Fibroblast of lung (primary cell): ENCODE measurements around the gene SUFU. TPM values are rescaled to one million over a fixed set of nuclear protein-coding genes. Genes with fewer than 3 reads are reported as not detected.

Source experiments
- DNase-seq, 2 donors: peaks; one replicate each; pipeline versions ENCODE4 v3.0.0 to v3.0.0-alpha.2; 2010; ENCODE audit warnings: low read depth in 2 of 2
- H2AFZ ChIP-seq: 2 replicates; pipeline ENCODE4 v1.5.1; 2012; ENCODE audit warnings: low read length, control low read depth, inconsistent platforms
- H3K27ac ChIP-seq: 2 replicates; pipeline ENCODE4 v1.5.1; 2011; ENCODE audit warnings: low read length, control low read depth; ENCODE audit not compliant: insufficient read depth
- H3K27me3 ChIP-seq: 2 replicates; pipeline ENCODE4 v1.5.1; 2011; ENCODE audit warnings: mild to moderate bottlenecking, low read length; ENCODE audit not compliant: control insufficient read depth, insufficient read depth
- H3K36me3 ChIP-seq: 2 replicates; pipeline ENCODE4 v1.5.1; 2011; ENCODE audit warnings: low read length; ENCODE audit not compliant: control insufficient read depth, insufficient read depth
- H3K4me1 ChIP-seq: 2 replicates; pipeline ENCODE4 v1.5.1; 2011; ENCODE audit warnings: low read length; ENCODE audit not compliant: control insufficient read depth, insufficient read depth; ENCODE audit errors: extremely low read depth
- H3K4me2 ChIP-seq: 2 replicates; pipeline ENCODE4 v1.5.1; 2011; ENCODE audit warnings: low read length, control low read depth; ENCODE audit not compliant: insufficient read depth; ENCODE audit errors: extremely low read depth
- H3K4me3 ChIP-seq, 4 experiments: fragments of 200-600 bp in 1 of 4; sonication (generic) in 1 of 4; replicated peaks in 1 of 4; 2 replicates each; pipeline ENCODE4 v1.5.1; 2011 to 2016; ENCODE audit warnings: low read length in 4 of 4, low read depth in 3 of 4, mild to moderate bottlenecking in 3 of 4, control low read depth in 2 of 4, inconsistent platforms in 1 of 4, mixed read lengths in 1 of 4; ENCODE audit not compliant: insufficient read depth in 1 of 4; ENCODE audit errors: control extremely low read depth in 1 of 4
- H3K79me2 ChIP-seq: 2 replicates; pipeline ENCODE4 v1.5.1; 2012; ENCODE audit warnings: mild to moderate bottlenecking, low read length, inconsistent platforms; ENCODE audit not compliant: control insufficient read depth, insufficient read depth
- H3K9ac ChIP-seq: 2 replicates; pipeline ENCODE4 v1.5.1; 2011; ENCODE audit warnings: mild to moderate bottlenecking, low read length, control low read depth; ENCODE audit not compliant: insufficient read depth
- H3K9me3 ChIP-seq: 2 replicates; pipeline ENCODE4 v1.5.1; 2012; ENCODE audit warnings: low read depth, low read length; ENCODE audit not compliant: control insufficient read depth, insufficient read depth
- H4K20me1 ChIP-seq: 2 replicates; pipeline ENCODE4 v1.5.1; 2011; ENCODE audit warnings: low read length; ENCODE audit not compliant: control insufficient read depth, insufficient read depth; ENCODE audit errors: extremely low read depth
- CTCF ChIP-seq, 2 donors: IDR thresholded peaks in 1 of 2; conservative IDR thresholded peaks in 1 of 2; 1 replicate in 1 of 2; 2 replicates in 1 of 2; pipeline ENCODE4 v1.5.1; 2011 to 2012; ENCODE audit warnings: low read length in 2 of 2, control low read depth in 1 of 2, inconsistent platforms in 1 of 2, low read depth in 1 of 2, mild to moderate bottlenecking in 1 of 2
- EZH2 ChIP-seq: IDR thresholded peaks from 2 replicates; pipeline ENCODE4 v1.5.1; 2012; ENCODE audit warnings: low read length, control low read depth, mild to moderate bottlenecking; ENCODE audit errors: missing control alignments
- polyA plus RNA-seq, 2 donors: library from polyadenylated mRNA; depleted of rRNA in 1 of 2; stranded (reverse) in 1 of 2; unstranded in 1 of 2; fragments of >200 nt; gene quantifications; 2 replicates each; pipeline ENCODE4 v1.2.1, GENCODE V29; 2011 to 2012; ENCODE audit warnings: missing spikeins in 1 of 2
- total RNA-seq: library from RNA; depleted of rRNA; stranded (reverse); fragments of >200 nt; gene quantifications from 2 replicates; pipeline ENCODE4 v1.2.1, GENCODE V29; 2014

SUFU gene
- total and polyA plus RNA-seq, 2 donors (not counting 1 experiment from before 2014, with no cell fraction given) = 4.3 to 5.6 TPM

DNA sequence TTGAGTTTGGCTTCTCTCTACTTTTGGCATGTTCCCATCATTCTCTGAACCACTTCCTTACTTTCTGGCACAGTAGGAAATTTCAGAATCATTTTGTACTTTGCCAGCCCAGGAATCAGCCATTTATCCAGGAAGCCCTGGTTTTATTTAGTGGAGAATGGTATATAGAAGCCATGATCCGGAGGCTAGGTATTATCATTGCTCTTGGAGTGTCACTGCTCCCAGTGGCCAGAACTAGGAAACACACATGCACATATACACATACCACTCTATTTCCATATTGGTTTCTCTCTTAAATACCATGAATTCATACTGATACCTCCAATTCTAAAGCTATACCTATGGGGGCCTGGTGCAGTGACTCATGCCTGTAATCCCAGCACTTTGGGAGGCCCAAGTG is 36.3 kb downstream of the SUFU start:
- Histone ChIP-seq H3K4me2 (no peak overlapping the region), H3K9me3 (no peaks in the 10 kb centered on the region), H3K4me1 (no peaks in the 10 kb centered on the region), H3K4me3 (no peak overlapping the region), H3K36me3 (no peaks in the 10 kb centered on the region), H2AFZ (no peak overlapping the region), H3K9ac (no peak overlapping the region), H4K20me1 (no peaks in the 10 kb centered on the region), H3K27me3 (no peaks in the 10 kb centered on the region), H3K79me2 (no peaks in the 10 kb centered on the region), H3K27ac (no peak overlapping the region)
- TF ChIP-seq CTCF (conservative IDR thresholded peaks at IDR 0.05 in 1 of 2, IDR thresholded peaks at IDR 0.05 in 1 of 2; ENCODE audit: low read depth in 1 of 2, low read length in 2 of 2) (peak in 1 of 2 donors; percentile 35), EZH2 (no peak)
- peak in 1 of 2 donors; percentile 17 for DNase-seq

DNA sequence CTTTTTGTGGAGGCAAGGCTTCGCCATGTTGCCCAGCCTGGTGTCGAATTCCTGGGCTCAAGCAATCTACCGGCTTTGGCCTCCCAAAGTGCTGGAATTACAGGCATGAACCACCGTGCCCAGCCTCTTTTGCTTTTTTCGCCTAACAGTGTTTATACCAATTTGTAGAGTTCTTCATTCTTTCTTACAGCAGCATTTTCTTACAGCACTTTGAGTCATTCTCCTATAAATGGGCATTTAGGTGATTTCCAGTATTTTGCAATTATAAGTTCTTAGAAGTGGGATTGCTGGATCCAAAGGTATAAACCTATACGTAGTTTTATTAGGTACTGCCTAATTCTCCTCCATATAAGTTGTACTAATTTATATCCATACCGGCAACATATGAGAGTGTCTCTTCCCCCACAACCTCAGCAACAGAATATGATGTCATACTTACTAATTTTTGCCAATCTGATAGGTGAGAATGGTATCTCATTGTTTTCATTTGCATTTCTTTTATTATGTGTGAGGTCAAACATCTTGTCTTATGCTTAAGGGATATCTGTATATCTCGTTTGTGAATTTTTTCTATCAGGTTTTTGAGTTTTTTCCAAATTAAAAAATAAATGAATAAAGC is 39.1 kb downstream of the SUFU start:
- Histone ChIP-seq H3K4me3 (no peak overlapping the region), H3K4me2 (no peak overlapping the region), H3K36me3 (no peaks in the 10 kb centered on the region), H3K27ac (no peak overlapping the region), H2AFZ (no peak overlapping the region), H3K9me3 (no peaks in the 10 kb centered on the region), H3K4me1 (peaks cover 7% of the 10 kb centered on the region), H3K79me2 (no peaks in the 10 kb centered on the region), H3K9ac (no peak overlapping the region), H3K27me3 (no peaks in the 10 kb centered on the region), H4K20me1 (no peaks in the 10 kb centered on the region)
- TF ChIP-seq EZH2 (no peak), CTCF (conservative IDR thresholded peaks at IDR 0.05 in 1 of 2, IDR thresholded peaks at IDR 0.05 in 1 of 2; ENCODE audit: low read depth in 1 of 2, low read length in 2 of 2) (no peak)
- DNase-seq = peak; percentile 6 to 68

DNA sequence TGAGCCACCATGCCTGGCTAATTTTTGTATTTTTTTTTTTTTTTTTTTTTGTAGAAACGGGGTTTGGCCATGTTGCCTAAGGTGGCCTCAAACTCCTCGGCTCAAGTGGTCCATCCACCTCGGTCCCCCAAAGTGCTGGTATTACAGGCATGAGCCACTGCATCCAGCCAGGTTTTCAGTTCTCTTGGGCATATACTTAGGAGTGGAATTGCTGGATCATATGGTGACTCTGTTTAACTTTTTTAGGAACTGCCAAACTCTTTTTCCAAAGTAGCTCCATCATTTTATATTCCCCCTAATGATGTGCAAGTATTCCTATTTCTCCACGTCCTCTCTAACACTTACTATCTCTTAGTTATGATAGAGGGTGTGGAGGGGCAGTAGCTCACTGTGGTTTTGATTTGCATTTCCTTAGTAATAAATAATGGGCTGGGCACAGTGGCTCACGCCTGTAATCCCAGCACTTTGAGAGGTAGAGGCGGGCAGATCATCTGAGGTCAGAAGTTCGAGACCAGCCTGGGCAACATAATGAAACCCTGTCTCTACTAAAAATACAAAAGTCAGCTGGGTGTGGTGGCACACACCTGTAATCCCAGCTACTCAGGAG is 41.6 kb downstream of the SUFU start:
- TF ChIP-seq CTCF (conservative IDR thresholded peaks at IDR 0.05 in 1 of 2, IDR thresholded peaks at IDR 0.05 in 1 of 2; ENCODE audit: low read depth in 1 of 2, low read length in 2 of 2) (no peak), EZH2 (no peak)
- no peaks in the 10 kb centered on the region for H4K20me1 ChIP-seq
- peak overlapping the region; percentile 13 for H3K4me2 ChIP-seq
- H3K4me3 ChIP-seq = no peak overlapping the region
- H3K79me2 ChIP-seq = no peaks in the 10 kb centered on the region
- DNase-seq = no peak
- H3K9ac ChIP-seq = no peak overlapping the region
- no peaks in the 10 kb centered on the region for H3K9me3 ChIP-seq
- no peak overlapping the region for H2AFZ ChIP-seq
- H3K27ac ChIP-seq = no peak overlapping the region
- peaks cover 3% of the 10 kb centered on the region for H3K36me3 ChIP-seq
- H3K27me3 ChIP-seq = no peaks in the 10 kb centered on the region
- peaks cover 7% of the 10 kb centered on the region for H3K4me1 ChIP-seq
